22Rv1 (cell line): Measurements from ENCODE around the gene SCMH1.

ENCODE experiments used
- H3K27ac ChIP-seq: fragments of 450-650 bp; 2 replicates; pipeline ENCODE4 v1.5.1; 2017
- ZFX ChIP-seq: fragments of 450-650 bp; IDR thresholded peaks from 2 replicates; pipeline ENCODE4 v1.6.1; 2017; ENCODE audit warnings: antibody characterized with exemption, borderline replicate concordance
- TF ChIP-seq, protein P1 (sequence below): fragments of 450-650 bp; IDR thresholded peaks from 2 replicates; pipeline ENCODE4 v1.5.1; 2017; ENCODE audit warnings: mild to moderate bottlenecking

Gene SCMH1

DNA sequence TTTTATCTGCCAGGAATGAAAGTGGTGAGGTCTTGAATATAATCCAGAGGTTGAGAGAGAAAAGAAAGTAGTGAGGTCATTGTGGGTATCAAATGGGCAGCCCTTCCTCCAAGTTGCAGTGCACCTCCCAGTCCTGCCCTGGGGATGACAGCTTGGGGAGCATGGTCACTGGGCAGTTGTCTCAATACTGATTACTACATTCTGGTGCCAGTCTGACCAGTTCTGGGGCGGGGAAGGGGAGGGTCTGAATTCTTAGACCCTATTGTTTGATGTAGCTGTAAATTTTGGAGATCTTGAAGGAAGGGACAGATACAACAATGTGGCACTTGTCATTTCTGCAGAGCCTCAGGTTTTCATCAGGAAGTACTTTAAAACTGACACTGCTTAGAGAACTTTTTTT is 231.8 kb downstream of the SCMH1 start:
- TF ChIP-seq ZFX, result no peak
- TF ChIP-seq, protein P1, sequence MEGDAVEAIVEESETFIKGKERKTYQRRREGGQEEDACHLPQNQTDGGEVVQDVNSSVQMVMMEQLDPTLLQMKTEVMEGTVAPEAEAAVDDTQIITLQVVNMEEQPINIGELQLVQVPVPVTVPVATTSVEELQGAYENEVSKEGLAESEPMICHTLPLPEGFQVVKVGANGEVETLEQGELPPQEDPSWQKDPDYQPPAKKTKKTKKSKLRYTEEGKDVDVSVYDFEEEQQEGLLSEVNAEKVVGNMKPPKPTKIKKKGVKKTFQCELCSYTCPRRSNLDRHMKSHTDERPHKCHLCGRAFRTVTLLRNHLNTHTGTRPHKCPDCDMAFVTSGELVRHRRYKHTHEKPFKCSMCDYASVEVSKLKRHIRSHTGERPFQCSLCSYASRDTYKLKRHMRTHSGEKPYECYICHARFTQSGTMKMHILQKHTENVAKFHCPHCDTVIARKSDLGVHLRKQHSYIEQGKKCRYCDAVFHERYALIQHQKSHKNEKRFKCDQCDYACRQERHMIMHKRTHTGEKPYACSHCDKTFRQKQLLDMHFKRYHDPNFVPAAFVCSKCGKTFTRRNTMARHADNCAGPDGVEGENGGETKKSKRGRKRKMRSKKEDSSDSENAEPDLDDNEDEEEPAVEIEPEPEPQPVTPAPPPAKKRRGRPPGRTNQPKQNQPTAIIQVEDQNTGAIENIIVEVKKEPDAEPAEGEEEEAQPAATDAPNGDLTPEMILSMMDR, result no peak
- H3K27ac ChIP-seq, result no peak overlapping the region

DNA sequence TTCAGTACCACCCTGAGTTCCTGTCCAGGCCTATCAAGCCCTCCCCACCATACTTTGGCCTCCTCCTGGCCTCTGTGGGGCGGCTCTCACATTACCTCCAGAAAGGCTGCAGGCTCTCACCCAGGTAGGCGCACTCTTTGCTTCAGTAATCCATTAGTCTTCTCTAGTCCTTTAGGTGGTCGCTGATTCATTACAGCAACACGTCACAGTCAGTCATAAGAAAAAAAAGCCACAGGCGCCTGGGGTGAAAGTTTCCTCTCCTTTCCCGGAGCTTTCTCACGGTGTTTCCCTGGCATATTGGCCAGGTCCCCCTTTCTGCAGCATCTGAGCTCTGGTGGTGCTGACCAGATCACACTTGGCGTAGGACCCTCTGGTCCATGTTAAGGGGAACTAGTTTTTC is 232.6 kb downstream of the SCMH1 start:
- TF ChIP-seq ZFX, result no peak
- TF ChIP-seq, protein P1, result no peak
- H3K27ac ChIP-seq, result no peak overlapping the region

DNA sequence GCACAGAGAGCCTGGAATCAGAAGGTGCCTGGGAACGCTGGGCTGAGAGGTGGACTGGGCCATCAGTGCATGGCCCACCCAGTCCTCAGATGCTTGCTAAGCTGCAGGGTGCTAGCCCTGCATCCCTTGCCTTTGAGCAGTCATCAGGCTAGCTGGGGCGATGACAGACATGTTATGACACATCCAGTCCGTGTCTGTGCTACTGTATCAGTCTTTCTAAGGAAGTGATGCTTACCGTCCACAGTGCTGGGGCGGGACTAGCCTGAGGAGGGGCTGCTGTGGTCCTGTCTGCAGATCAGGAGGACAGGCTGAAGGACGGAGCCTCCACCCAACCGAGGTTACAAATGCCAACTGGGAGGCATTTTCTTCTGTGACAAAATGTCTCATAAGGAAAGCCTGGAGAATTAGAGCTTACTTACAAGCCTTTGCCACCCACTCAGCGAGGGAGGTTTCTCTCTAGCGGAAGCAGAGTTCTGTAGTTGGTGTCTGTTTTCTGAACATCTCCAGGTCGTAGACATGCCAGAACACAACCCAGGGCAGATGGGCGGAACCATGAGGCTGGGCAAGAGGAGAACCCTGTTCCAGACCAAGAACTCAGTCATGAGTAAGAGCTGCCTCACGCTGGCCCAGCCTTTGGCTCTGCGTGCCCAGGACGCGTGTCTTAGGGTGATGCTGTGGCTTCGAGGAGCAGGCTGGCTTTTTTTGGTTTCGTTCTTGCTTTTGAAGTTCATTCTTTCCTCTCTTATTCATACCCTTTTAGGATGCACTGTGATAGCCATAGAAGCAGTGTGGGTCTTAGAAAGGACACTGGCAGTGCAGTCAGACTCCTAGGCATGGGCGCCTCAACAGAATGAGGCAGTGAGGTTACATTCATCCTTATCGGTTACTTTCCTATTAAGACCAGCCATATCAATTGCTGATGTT is 234.9 kb downstream of the SCMH1 start:
- TF ChIP-seq, protein P1, result no peak
- TF ChIP-seq ZFX, result no peak
- H3K27ac ChIP-seq, result no peak overlapping the region

DNA sequence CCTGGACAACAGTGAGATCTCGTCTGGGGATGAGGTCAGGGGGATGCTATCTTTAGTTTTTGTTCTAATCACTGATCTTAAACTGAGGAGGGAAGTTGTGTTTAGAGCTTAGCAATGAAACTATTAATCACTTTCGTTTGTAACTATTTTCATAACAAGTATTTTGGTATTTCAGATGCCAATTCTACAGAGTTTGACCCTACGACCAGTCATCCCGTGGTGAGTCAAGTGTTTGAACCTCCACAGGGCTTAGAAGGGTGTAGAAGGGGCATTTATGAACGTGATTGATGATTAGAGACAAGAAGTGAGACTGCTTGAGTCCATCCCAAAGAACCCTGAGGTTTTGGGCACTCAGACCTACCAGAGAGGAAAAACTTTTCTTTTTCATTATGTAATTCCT is 236.2 kb downstream of the SCMH1 start:
- TF ChIP-seq ZFX, result no peak
- TF ChIP-seq, protein P1, result no peak
- H3K27ac ChIP-seq, result no peak overlapping the region

DNA sequence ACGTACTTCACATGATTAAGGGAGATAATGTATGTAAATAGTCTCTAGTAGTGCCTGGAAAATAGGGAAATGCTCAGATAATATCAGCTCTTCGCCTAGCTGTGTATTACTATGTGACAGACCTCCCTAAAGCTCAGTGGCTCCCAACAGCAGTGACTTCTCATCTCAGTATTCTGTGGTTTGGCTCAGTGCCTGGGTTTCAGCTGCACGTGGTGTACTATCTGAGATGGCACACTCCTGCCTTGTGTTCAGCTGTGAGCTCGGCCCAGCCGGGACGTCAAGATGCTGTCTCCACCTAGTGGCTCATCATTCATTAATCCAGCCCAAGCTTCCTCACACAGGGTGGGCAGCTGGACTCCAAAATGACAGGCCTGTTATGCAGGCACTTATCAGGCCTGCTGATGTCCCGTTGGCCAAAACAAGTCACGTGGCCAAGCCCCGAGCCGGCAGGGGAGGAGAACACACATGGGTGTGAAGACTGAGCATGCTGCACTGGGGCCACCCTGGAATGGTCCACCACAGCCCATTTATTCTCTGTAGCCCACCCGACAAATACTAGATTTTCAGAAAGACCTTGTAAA is 238.4 kb downstream of the SCMH1 start:
- TF ChIP-seq, protein P1, result peak; percentile 17; the same call in 1 of the 2 replicates
- TF ChIP-seq ZFX, result no peak
- H3K27ac ChIP-seq, result no peak overlapping the region

DNA sequence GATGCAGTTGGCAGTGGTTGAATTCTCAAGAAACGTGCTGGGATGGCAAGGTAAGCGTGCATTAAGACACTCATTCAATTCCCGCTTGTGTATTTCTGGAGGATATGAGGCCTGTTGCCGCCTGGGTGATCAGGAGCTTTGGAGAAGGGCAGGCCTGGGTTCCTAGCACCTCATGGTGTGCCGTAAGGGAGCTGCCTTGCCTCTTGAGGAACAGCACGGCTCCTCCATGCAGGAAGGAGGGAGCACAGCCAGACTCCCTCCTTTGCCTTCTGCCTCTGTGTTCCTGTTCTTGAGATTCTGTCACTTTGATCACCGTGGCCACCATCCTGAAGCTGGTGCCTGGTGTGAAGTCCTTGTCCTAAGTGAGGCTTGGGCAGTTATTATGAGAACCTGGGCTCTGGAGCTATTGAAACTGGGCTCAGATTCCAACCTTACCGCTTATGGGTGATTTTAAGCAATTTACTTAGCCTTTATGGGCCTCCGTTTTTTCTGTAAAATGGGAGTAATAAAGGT is 238.9 kb downstream of the SCMH1 start:
- H3K27ac ChIP-seq, result no peak overlapping the region
- TF ChIP-seq ZFX, result no peak
- TF ChIP-seq, protein P1, result no peak

DNA sequence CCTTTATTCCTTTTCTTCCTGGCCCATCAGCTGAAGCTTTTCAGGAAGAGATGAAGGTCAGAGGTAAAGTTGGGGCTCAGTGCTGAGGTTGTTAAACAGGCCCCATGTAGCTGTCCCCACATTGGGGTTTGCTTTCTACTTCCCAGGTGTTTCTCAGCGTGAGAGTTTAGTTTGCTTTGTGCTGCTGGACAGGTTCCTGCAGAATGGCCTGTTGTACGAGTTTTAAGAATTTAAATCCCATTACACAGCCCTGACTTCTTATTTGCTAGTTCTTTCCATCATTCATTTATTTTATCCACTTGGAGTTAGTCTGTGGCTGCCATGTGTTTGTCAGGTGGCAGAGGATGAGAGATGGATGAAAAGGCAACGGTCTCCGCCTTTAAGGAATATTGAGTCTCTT is 243.4 kb downstream of the SCMH1 start:
- no peak for TF ChIP-seq ZFX
- TF ChIP-seq, protein P1, result no peak
- no peak overlapping the region for H3K27ac ChIP-seq
